B cell (primary cell): Measurements from ENCODE around the gene DSCAML1. TPM values are rescaled to one million over a fixed set of nuclear protein-coding genes. Genes with fewer than 3 reads are reported as not detected.

ENCODE experiments used
- ATAC-seq: fragments of 200-7000 bp; cut with Tn5 transposase; one replicate; pipeline ENCODE4 v1.10.0; 2021; ENCODE audit warnings: low read depth, mild to moderate bottlenecking, moderate number of reproducible peaks, moderate library complexity
- CTCF ChIA-PET: fragments of 350-600 bp; sonication (Branson Sonifier 250); formaldehyde crosslinking; loops from one replicate; lab custom pipeline; 2021; ENCODE audit warnings: antibody characterized with exemption, inconsistent platforms; lab: Charles Lee
- POLR2A ChIA-PET: fragments of 350-600 bp; sonication (Branson Sonifier 250); formaldehyde crosslinking; loops from one replicate; lab custom pipeline; 2021; ENCODE audit warnings: antibody characterized with exemption; lab: Charles Lee
- DNase-seq: peaks from one replicate; pipeline ENCODE4 v3.0.0; 2013
- H2AFZ ChIP-seq: 2 replicates; pipeline ENCODE4 v1.6.1; 2012; ENCODE audit warnings: mild to moderate bottlenecking, low read depth, low read length; ENCODE audit not compliant: insufficient read depth, poor library complexity, severe bottlenecking
- H3K27ac ChIP-seq, 2 donors: 1 replicate in 1 of 2; 2 replicates in 1 of 2; pipeline ENCODE4 v1.5.1; 2012 to 2013; ENCODE audit warnings: low read length in 2 of 2, mild to moderate bottlenecking in 2 of 2, moderate library complexity in 1 of 2
- H3K27me3 ChIP-seq, 4 experiments: fragments of 200-600 bp in 1 of 4; sonication (generic) in 1 of 4; replicated peaks in 1 of 4; 1 replicate in 2 of 4; 2 replicates in 2 of 4; pipeline versions ENCODE4 v1.6.1 to v1.7.0; 2013 to 2016; ENCODE audit warnings: low read length in 3 of 4, mild to moderate bottlenecking in 2 of 4, mixed read lengths in 1 of 4, moderate library complexity in 1 of 4; ENCODE audit not compliant: insufficient read depth in 4 of 4, control insufficient read depth in 3 of 4; ENCODE audit errors: control extremely low read depth in 1 of 4
- H3K36me3 ChIP-seq, 2 experiments: replicated peaks in 1 of 2; 1 replicate in 1 of 2; 2 replicates in 1 of 2; pipeline versions ENCODE4 v1.6.1 to v1.7.1; 2013; ENCODE audit warnings: low read length in 1 of 2; ENCODE audit not compliant: insufficient read depth in 2 of 2, control insufficient read depth in 1 of 2; ENCODE audit errors: control extremely low read depth in 1 of 2, extremely low read depth in 1 of 2
- H3K4me1 ChIP-seq, 2 donors: fragments of 200-600 bp in 1 of 2; sonication (generic) in 1 of 2; 1 replicate in 1 of 2; 2 replicates in 1 of 2; pipeline versions ENCODE4 v1.5.1 to v1.6.1; 2013 to 2017; ENCODE audit warnings: low read length in 2 of 2; ENCODE audit not compliant: control insufficient read depth in 2 of 2, insufficient read depth in 2 of 2
- H3K4me2 ChIP-seq: replicated peaks from 2 replicates; pipeline ENCODE3; 2012; ENCODE audit warnings: mild to moderate bottlenecking, low read depth, low read length; ENCODE audit not compliant: poor library complexity, severe bottlenecking
- H3K4me3 ChIP-seq, 5 experiments: fragments of 200-600 bp in 1 of 5; sonication (generic) in 1 of 5; 1 replicate in 3 of 5; 2 replicates in 2 of 5; pipeline versions ENCODE4 v1.5.1 to v1.7.0; 2011 to 2016; ENCODE audit warnings: low read length in 4 of 5, mild to moderate bottlenecking in 4 of 5, low read depth in 2 of 5, control low read depth in 1 of 5, moderate library complexity in 1 of 5; ENCODE audit not compliant: insufficient read depth in 1 of 5; ENCODE audit errors: control extremely low read depth in 1 of 5, extremely low read depth in 1 of 5
- H3K79me2 ChIP-seq: fragments of 200-600 bp; sonication (generic); one replicate; pipeline ENCODE4 v1.6.0; 2016; ENCODE audit warnings: low read length; ENCODE audit not compliant: control insufficient read depth, insufficient read depth
- H3K9ac ChIP-seq: fragments of 200-600 bp; sonication (generic); 2 replicates; pipeline ENCODE4 v1.6.1; 2017; ENCODE audit warnings: mild to moderate bottlenecking, low read length, moderate library complexity
- H3K9me3 ChIP-seq, 3 donors: one replicate each; pipeline versions ENCODE4 v1.6.1 to v1.7.1; 2013; ENCODE audit warnings: low read length in 2 of 3; ENCODE audit not compliant: control insufficient read depth in 2 of 3, insufficient read depth in 1 of 3; ENCODE audit errors: control extremely low read depth in 1 of 3
- H4K20me1 ChIP-seq: 2 replicates; pipeline ENCODE4 v1.6.0; 2012; ENCODE audit warnings: mild to moderate bottlenecking, low read length; ENCODE audit not compliant: insufficient read depth, control insufficient read depth, poor library complexity, severe bottlenecking
- H3K27ac Mint-ChIP-seq: one replicate; pipeline ENCODE4 v1.8.0; 2021; ENCODE audit warnings: mixed read lengths
- H3K27me3 Mint-ChIP-seq: one replicate; pipeline ENCODE4 v1.8.0; 2021; ENCODE audit warnings: mixed read lengths
- H3K4me1 Mint-ChIP-seq: one replicate; pipeline ENCODE4 v1.8.0; 2021; ENCODE audit warnings: mixed read lengths
- H3K4me3 Mint-ChIP-seq: one replicate; pipeline ENCODE4 v1.8.0; 2021; ENCODE audit warnings: mixed read lengths
- H3K9me3 Mint-ChIP-seq: one replicate; pipeline ENCODE4 v1.8.0; 2022; ENCODE audit warnings: mixed read lengths; ENCODE audit not compliant: insufficient read depth
- EZH2 ChIP-seq: IDR thresholded peaks from 2 replicates; pipeline ENCODE4 v1.6.1; 2012; ENCODE audit warnings: borderline replicate concordance, low read depth, mild to moderate bottlenecking, moderate library complexity, low read length; ENCODE audit not compliant: insufficient read depth, poor library complexity, severe bottlenecking
- WGBS: methylation state at CpG from one replicate; pipeline ENCODE4 v1.1.5; 2013; ENCODE audit warnings: missing lambda C conversion rate; ENCODE audit not compliant: insufficient coverage; 5-methylcytosine and 5-hydroxymethylcytosine counted together
- intact Hi-C: fragments of 100-400 bp; cut with micrococcal nuclease; formaldehyde crosslinking; loops from one replicate; pipeline ENCODE4 v1.10.0; 2022
- polyA plus RNA-seq: library from polyadenylated mRNA; depleted of rRNA; stranded (reverse); fragments of >200 nt; gene quantifications from 2 replicates; pipeline ENCODE4 v1.2.3, GENCODE V29; 2012
- total RNA-seq, 2 donors: library from RNA; stranded (reverse); fragments of 120-200 nt in 1 of 2; gene quantifications; 1 replicate in 1 of 2; 2 replicates in 1 of 2; pipeline versions ENCODE4 v1.2.3 to v1.2.4, GENCODE V29; 2013 to 2022
- TF ChIP-seq, protein P1 (sequence below): fragments of 200-600 bp; IDR thresholded peaks from one replicate; pipeline ENCODE4 v1.8.0; 2022; ENCODE audit warnings: antibody characterized with exemption, mild to moderate bottlenecking

DSCAML1 gene
- total and polyA plus RNA-seq, 2 donors (not counting 1 experiment from before 2014, with no cell fraction given), result 1.2 to 6.2 TPM

DNA sequence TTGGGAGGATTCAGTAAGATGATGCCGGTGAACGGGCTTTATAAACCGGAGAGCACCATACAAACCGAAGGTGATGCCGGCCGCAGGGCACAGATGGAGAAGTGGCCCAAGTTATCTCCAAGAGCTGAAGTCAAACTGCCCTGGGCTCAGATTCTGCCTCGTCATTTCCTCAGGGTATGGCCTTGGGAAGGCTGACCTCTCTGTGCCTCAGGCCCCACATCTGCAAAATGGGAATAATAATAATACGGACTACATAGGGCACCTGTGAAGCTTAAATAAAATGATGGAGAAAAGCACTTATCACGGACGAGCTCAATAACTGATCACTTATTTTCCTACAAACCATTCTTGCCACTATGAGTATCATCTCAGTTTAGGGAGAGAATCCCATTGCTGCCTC is 29.9 kb downstream of the DSCAML1 start:
- Histone ChIP-seq H3K9me3 (no peaks in the 10 kb centered on the region), H3K4me2 (no peak overlapping the region), H3K9ac (no peak overlapping the region), H3K79me2 (no peaks in the 10 kb centered on the region), H3K4me1 (no peaks in the 10 kb centered on the region), H2AFZ (no peak overlapping the region), H3K27ac (no peak overlapping the region), H3K27me3 (peaks cover 0 to 11% (median 0%) of the 10 kb centered on the region in 4 experiments), H3K36me3 (no peaks in the 10 kb centered on the region), H3K4me3 (no peak overlapping the region), H4K20me1 (no peaks in the 10 kb centered on the region)
- no peak for TF ChIP-seq EZH2
- TF ChIP-seq, protein P1, sequence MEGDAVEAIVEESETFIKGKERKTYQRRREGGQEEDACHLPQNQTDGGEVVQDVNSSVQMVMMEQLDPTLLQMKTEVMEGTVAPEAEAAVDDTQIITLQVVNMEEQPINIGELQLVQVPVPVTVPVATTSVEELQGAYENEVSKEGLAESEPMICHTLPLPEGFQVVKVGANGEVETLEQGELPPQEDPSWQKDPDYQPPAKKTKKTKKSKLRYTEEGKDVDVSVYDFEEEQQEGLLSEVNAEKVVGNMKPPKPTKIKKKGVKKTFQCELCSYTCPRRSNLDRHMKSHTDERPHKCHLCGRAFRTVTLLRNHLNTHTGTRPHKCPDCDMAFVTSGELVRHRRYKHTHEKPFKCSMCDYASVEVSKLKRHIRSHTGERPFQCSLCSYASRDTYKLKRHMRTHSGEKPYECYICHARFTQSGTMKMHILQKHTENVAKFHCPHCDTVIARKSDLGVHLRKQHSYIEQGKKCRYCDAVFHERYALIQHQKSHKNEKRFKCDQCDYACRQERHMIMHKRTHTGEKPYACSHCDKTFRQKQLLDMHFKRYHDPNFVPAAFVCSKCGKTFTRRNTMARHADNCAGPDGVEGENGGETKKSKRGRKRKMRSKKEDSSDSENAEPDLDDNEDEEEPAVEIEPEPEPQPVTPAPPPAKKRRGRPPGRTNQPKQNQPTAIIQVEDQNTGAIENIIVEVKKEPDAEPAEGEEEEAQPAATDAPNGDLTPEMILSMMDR, result no peak
- ATAC-seq, result no peak
- H3K27me3 Mint-ChIP-seq, result peaks cover 17% of the 10 kb centered on the region
- H3K27ac Mint-ChIP-seq, result no peak overlapping the region
- 91% methylated on average over 7 of the region's 10 CpGs for WGBS
- CTCF ChIA-PET, result no interaction called here
- H3K9me3 Mint-ChIP-seq, result no peaks in the 10 kb centered on the region
- H3K4me1 Mint-ChIP-seq, result no peaks in the 10 kb centered on the region
- DNase-seq, result no peak
- POLR2A ChIA-PET, result no interaction called here
- intact Hi-C loops, result no loop called here
- H3K4me3 Mint-ChIP-seq, result no peak overlapping the region

DNA sequence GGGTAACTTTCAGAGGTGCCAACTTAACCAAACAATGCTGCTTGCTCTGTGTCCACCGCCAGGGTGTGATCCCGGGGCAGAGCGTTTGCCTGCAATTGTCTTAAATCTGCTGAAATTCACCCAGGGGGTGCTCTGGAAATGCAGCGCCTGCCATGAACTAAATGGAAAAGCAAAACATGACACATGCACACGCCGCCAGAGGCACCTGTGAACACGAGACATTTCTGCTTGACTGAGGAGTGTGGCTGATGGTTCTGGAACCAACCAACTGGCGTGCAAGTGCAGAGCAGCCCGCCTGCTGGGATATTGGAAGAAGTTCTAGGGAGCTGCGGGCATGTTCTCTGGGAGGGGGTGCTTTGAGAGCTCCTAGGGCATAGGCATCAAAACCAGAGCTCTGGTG is 30.4 kb downstream of the DSCAML1 start:
- Mint-ChIP-seq H3K27me3 (peaks cover 17% of the 10 kb centered on the region), H3K4me3 (no peak overlapping the region), H3K4me1 (no peaks in the 10 kb centered on the region), H3K9me3 (no peaks in the 10 kb centered on the region), H3K27ac (no peak overlapping the region)
- POLR2A ChIA-PET, result no interaction called here
- Histone ChIP-seq H3K27ac (no peak overlapping the region), H3K4me3 (no peak overlapping the region), H2AFZ (no peak overlapping the region), H3K9me3 (no peaks in the 10 kb centered on the region), H3K36me3 (no peaks in the 10 kb centered on the region), H3K27me3 (peaks cover 0 to 11% (median 0%) of the 10 kb centered on the region in 4 experiments), H4K20me1 (no peaks in the 10 kb centered on the region), H3K4me1 (no peaks in the 10 kb centered on the region), H3K4me2 (no peak overlapping the region), H3K9ac (no peak overlapping the region), H3K79me2 (no peaks in the 10 kb centered on the region)
- intact Hi-C loops, result no loop called here
- TF ChIP-seq, protein P1, result no peak
- TF ChIP-seq EZH2, result no peak
- ATAC-seq (no peak), DNase-seq (no peak)
- 93% methylated on average over 10 of the region's 10 CpGs for WGBS
- CTCF ChIA-PET, result no interaction called here
